Left lung (tissue), 10 donors: ENCODE data around the gene DGKI. TPM values are rescaled to one million over a fixed set of nuclear protein-coding genes. Genes with fewer than 3 reads are reported as not detected.

Experiments
- ATAC-seq: fragments of 200-7000 bp; cut with Tn5 transposase; one replicate; pipeline ENCODE4 v1.9.1; 2020; ENCODE audit warnings: moderate library complexity
- DNase-seq, 4 donors: peaks; one replicate each; pipeline ENCODE4 v3.0.0-alpha.2; 2013 to 2020
- H3K27ac ChIP-seq, 2 donors: fragments of 200-600 bp; sonication (generic) in 1 of 2; one replicate each; pipeline versions ENCODE4 v1.5.0 to v1.8.0; 2020 to 2021
- H3K27me3 ChIP-seq, 2 donors: fragments of 200-600 bp; sonication (generic) in 1 of 2; one replicate each; pipeline versions ENCODE4 v1.5.0 to v1.8.0; 2020 to 2021
- H3K36me3 ChIP-seq, 2 donors: fragments of 200-600 bp; sonication (generic) in 1 of 2; one replicate each; pipeline versions ENCODE4 v1.5.0 to v1.8.0; 2020 to 2021
- H3K4me1 ChIP-seq, 2 donors: fragments of 200-600 bp; one replicate each; pipeline ENCODE4 v1.8.0; 2021
- H3K4me3 ChIP-seq, 2 donors: fragments of 200-600 bp; sonication (generic) in 1 of 2; one replicate each; pipeline versions ENCODE4 v1.5.0 to v1.8.0; 2020 to 2021; ENCODE audit warnings: mild to moderate bottlenecking in 1 of 2
- H3K9me3 ChIP-seq, 2 donors: fragments of 200-600 bp; sonication (generic) in 1 of 2; one replicate each; pipeline versions ENCODE4 v1.5.0 to v1.8.0; 2020 to 2021
- intact Hi-C, 2 donors: fragments of 100-400 bp; cut with DNase I; formaldehyde crosslinking; loops; one replicate each; pipeline versions ENCODE4 v1.11.2 to v1.14.2; 2022
- polyA plus RNA-seq, 6 donors: library from polyadenylated mRNA; unstranded; fragments of 120-200 nt; gene quantifications; one replicate each; pipeline ENCODE4 v1.2.1, GENCODE V29; 2013; ENCODE audit not compliant: insufficient read length in 6 of 6
- total RNA-seq, 2 donors: library from RNA; stranded (reverse); fragmentation: NEBNext Ultra II Directional; extraction: Animal tissue kit (Norgen Biotek cat#: 25700); gene quantifications; one replicate each; pipeline ENCODE4 v1.2.1, GENCODE V29; 2021
- TF ChIP-seq, protein P1 (sequence below), 2 donors: fragments of 200-600 bp; sonication (generic) in 1 of 2; IDR thresholded peaks; one replicate each; pipeline versions ENCODE4 v1.5.0 to v1.8.0; 2021; ENCODE audit warnings: antibody characterized with exemption in 2 of 2
- donor health status: DM: no; HTN: yes; CAD: no.
- donor health status: DM: no; HTN: no; CAD: no.

Gene DGKI
- total and polyA plus RNA-seq, 8 donors, result 0.34 to 1.4 (median 0.50) TPM

DNA sequence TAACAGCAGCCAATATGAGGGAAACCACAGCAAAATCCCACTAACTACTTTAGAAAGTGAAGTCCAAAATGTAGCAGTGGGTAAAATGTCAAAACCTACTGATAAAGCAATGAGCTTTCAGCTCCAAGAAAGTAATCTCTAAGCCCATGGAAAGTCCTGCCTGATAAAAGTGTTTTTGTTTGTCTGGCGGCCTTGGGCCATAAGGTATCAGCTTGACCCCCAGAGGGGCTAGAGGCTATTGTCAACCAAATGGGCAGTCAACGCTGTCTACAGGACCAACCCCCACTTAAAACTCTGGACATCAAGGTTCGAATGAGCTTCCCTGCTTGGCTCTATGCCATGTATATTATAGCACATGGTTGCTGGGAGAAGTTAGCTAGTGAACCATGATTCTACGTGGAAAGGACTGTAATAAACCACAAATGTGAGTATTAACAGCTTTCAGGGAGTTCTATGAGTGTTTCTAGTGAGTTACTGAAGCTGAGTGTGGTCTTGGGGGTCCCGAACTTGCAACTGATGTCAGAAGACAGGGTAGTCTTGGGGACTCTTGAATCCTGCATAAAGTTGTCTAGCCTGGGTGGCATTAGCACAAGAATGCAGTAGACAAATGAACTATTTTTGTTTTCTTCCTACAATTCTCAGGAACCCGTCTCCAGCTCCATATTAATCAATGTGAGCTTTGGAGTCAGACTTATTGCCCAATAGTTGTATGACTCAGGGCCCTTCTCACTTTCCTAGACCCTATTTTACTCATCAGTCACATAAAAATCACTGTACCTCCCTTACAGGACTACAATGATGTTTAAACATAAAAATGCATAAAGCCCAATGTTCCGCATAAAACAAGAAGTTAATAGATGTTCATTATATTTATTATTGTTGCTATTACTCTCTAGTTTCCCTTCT, 164.9 kb downstream of the DGKI start:
- H3K4me3 ChIP-seq, result no peak overlapping the region
- peak; percentile 73 for ATAC-seq
- intact Hi-C loops, result no loop called here
- no peaks in the 10 kb centered on the region for H3K9me3 ChIP-seq
- H3K27me3 ChIP-seq, result peaks cover 0 to under 1% of the 10 kb centered on the region in 2 donors
- no peaks in the 10 kb centered on the region for H3K4me1 ChIP-seq
- H3K36me3 ChIP-seq, result no peaks in the 10 kb centered on the region
- DNase-seq, result no peak
- TF ChIP-seq, protein P1, sequence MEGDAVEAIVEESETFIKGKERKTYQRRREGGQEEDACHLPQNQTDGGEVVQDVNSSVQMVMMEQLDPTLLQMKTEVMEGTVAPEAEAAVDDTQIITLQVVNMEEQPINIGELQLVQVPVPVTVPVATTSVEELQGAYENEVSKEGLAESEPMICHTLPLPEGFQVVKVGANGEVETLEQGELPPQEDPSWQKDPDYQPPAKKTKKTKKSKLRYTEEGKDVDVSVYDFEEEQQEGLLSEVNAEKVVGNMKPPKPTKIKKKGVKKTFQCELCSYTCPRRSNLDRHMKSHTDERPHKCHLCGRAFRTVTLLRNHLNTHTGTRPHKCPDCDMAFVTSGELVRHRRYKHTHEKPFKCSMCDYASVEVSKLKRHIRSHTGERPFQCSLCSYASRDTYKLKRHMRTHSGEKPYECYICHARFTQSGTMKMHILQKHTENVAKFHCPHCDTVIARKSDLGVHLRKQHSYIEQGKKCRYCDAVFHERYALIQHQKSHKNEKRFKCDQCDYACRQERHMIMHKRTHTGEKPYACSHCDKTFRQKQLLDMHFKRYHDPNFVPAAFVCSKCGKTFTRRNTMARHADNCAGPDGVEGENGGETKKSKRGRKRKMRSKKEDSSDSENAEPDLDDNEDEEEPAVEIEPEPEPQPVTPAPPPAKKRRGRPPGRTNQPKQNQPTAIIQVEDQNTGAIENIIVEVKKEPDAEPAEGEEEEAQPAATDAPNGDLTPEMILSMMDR (IDR thresholded peaks at IDR 0.05), result no peak
- no peak overlapping the region for H3K27ac ChIP-seq

DNA sequence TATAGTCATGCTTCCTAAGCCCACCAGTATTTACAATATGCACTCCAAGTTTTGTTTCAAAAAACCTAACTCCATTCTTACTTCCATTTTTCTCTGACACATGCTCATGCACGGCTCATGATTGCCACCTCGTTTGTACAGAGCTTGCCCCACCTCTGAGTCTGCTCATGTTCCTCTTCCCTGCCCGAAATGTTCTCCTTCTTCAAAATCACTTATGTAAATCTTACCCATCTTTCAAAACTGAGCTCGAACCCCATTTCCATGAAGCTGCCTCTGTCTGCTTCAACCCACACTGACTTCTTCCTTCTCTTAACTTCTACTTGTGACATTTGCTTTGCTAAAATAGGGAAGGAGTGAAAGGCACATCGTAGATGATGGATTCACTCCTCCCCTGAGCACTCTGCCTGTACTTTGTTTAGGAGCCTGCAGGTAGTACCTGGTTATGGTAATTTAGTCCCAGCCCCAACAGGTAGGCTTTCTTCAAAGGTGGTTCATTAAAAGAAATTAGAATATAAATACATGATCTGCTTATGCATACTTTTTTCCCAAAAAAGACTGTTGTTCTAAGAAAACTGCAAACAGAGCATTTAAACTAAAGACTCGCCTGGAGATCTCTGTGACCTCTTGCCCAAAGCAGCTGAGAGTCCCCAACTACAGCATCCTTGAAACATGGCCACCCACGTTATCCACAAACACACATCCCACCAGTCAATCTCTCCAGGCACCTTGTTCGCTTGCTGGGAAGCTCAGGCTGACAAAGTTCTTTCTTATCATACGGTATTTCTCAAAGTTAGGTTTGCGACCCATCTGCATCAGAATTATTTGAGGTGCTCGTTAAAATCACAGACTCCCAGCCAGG, 172.0 kb downstream of the DGKI start:
- Histone ChIP-seq H3K9me3 (no peaks in the 10 kb centered on the region), H3K36me3 (no peaks in the 10 kb centered on the region), H3K27me3 (peaks cover 0 to 6% of the 10 kb centered on the region in 2 donors), H3K4me3 (no peak overlapping the region), H3K27ac (no peak overlapping the region), H3K4me1 (no peaks in the 10 kb centered on the region)
- TF ChIP-seq, protein P1 (IDR thresholded peaks at IDR 0.05), result no peak
- intact Hi-C loops, result no loop called here
- DNase-seq, result no peak
- no peak for ATAC-seq

DNA sequence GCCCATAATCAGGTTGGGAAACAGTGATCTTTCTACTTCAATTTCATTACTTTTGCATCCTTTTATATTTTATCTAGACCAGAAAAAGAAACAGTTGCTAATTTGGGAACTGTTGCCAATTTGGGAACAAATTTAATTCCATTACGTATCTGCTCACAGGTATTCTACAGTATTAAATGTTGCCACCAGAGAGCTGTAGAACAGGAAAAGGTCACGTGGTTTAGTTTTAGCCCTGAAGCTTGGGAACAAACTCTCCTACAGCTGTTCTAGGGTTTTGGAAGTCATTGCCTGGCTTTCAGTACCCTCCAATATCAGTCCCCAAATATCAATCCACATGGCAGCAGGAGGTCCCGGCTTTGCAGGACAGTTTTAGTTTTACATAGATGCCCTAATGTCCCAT, 172.7 kb downstream of the DGKI start:
- TF ChIP-seq, protein P1 (IDR thresholded peaks at IDR 0.05), result no peak
- H3K36me3 ChIP-seq, result no peaks in the 10 kb centered on the region
- H3K4me1 ChIP-seq, result no peaks in the 10 kb centered on the region
- DNase-seq (no peak), ATAC-seq (no peak)
- no peak overlapping the region for H3K4me3 ChIP-seq
- intact Hi-C loops, result no loop called here
- no peaks in the 10 kb centered on the region for H3K9me3 ChIP-seq
- no peak overlapping the region for H3K27ac ChIP-seq
- peaks cover 0 to 6% of the 10 kb centered on the region in 2 donors for H3K27me3 ChIP-seq

DNA sequence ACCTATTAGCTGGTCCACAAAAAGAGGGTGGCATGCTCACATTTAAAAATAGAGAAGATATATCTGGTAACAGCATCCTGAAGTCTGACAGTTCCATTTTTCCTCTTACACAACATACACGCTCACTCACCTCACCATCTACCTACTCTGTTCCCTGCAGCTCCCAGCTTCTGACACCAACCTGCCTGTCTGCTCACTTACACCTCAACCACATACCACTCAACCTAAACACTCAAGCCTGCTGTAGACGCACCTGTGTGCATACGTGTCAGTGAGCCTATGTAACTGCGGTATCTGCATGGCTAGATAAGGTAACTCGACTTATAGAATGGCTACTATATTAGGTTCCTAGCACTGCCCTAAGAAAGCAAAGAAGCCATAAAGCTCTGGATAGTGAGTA, 174.9 kb downstream of the DGKI start:
- H3K4me1 ChIP-seq, result no peaks in the 10 kb centered on the region
- no peaks in the 10 kb centered on the region for H3K36me3 ChIP-seq
- H3K4me3 ChIP-seq, result no peak overlapping the region
- TF ChIP-seq, protein P1 (IDR thresholded peaks at IDR 0.05), result no peak
- H3K27ac ChIP-seq, result no peak overlapping the region
- DNase-seq (no peak), ATAC-seq (no peak)
- intact Hi-C loops, result no loop called here
- H3K27me3 ChIP-seq, result peaks cover 0 to 6% of the 10 kb centered on the region in 2 donors
- no peaks in the 10 kb centered on the region for H3K9me3 ChIP-seq
